C4-2B (cell line): ENCODE measurements around the gene TMTC2.

Source experiments
- CTCF ChIP-seq: fragments of 450-650 bp; conservative IDR thresholded peaks from 2 replicates; pipeline ENCODE4 v1.5.1; 2017; ENCODE audit warnings: mild to moderate bottlenecking
- ZFX ChIP-seq: fragments of 450-650 bp; IDR thresholded peaks from 2 replicates; pipeline ENCODE4 v1.6.1; 2017

- no peak for TF ChIP-seq CTCF
- TF ChIP-seq ZFX, result no peak
These were observed 35.2 kb upstream of the TMTC2 start for GRCh38 chr12:82651489-82651888.
